GM18868 (cell line): Measurements from ENCODE around the gene JUP.

Experiments used
- ATAC-seq: cut with Tn5 transposase; IDR thresholded peaks from one replicate; pipeline ENCODE4 v1.9.1; 2021; ENCODE audit warnings: mild to moderate bottlenecking, moderate library complexity; ENCODE audit not compliant: unreplicated experiment

The JUP gene

DNA sequence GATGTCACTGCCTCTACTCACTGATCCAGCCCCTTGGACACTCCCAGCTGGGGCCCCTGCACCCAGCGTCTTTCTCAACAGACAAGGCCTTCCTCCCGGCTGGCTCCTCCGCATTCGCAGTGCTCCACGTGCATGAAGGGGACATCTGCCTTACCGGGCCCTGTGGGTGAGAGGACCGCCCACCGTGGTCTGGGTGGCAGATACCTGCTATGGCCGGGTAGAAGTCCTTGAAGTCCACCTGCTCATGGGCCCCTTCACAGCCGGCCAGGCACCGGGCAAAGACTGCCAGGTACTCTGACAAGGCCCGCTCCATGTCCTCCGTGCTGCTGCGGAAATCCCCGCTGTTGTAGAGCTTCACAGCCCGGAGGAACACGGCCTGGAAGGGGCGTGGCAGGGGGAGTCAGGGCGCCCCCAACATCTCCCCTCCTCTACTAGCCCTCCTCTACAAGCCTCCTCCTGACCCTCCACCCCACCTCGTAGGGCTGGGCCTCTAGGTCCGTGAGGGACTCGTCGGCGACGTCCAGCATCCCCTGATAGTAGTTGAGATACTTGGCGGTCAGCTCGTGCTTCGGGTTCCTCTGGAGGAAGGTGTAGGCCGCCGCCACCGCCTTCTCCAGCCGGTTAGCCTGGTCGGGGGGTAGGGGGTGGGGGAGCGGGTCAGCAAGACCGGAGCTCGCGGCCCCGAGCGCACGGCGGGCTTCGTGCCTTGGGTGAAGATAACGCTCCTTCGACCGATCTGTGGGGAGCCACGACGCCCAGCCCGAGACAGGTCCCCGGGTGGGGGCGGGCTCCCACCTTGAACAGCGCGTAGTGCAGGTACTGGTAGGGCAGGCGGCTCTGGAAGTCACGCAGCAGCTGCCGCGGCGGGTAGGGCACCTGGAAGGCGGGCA is 24.4 kb upstream of the JUP start:
- ATAC-seq = no peak

DNA sequence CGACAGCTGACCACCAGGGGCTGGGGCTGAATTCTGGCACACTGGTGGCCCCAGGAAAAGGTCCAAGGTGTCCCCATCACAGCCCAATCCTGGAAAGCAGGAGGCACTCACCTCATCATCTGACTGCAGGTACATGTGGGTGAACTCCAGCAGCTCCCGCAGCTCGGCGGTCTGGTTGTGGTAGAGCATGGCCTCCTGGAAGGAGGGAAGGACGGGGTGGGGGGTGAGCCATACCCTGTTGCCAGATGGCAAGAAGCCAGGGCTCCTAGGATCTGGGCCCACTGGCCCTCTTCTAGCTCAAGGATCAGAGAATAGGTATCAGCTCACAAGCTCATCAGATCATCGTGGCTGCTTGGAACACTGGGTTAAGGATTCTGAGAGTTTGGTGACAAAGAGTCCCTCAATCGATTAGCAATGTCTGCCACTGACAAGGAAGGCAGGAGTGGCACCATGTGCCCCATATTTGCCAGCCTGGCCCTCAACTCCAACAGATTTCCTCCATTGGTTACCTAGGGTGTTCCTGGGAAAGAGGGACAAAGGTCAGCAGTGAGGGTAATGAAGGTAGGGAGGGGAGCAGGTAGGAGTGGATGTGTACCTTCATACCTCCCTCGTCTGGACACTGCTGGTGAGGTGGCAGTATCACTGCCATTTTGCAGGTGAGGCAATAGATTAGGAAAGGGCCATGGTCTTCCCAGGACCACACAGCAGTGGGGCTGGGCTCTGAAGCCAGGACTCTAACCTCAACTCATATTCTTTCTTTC is 20.4 kb upstream of the JUP start:
- ATAC-seq = no peak

- ATAC-seq = no peak
Measured at GRCh38 chr17:41803049-41804020, 16.8 kb upstream of the JUP start.

DNA sequence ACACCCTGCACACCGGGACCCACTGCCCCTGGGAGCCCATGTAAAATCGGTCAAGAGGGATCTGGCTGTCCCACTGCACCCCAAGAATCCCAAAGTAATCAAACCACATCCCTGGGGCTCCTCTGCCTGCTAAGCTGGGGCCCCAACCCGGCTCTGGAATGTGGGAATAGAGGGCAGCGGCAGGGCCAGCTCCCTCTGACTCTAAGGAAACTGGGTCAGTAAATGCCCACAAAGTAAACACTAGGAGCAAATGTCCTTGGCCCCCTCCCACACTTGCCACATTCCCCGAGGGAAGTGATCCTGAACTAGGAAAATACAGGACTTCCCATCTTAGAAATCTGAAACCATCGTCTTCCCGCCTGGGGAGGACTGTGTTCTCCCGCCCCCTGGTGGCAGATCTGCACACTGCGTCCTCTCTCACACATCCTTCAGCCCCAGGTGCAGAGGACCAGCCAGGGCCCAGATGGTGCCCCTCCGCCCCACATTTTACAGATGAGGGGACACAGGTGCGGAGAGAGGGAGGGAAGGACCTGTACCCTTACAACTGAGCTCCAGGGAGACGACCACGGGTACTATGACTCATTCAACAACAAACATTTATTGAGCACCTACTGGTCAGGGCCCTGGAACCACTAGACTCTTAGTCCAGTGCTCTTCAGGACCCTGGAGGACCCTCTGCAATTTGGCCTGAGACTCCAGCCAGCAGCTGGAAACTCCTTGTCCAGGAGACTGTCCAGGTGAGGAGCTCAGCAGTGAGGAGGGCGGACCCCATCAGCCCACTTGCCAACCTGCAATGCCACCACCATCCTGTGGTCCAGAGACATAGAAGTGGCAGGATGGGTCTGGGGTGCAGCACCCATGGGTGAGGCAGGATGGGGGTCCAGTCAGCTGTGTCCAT is 15.1 kb upstream of the JUP start:
- no peak for ATAC-seq

DNA sequence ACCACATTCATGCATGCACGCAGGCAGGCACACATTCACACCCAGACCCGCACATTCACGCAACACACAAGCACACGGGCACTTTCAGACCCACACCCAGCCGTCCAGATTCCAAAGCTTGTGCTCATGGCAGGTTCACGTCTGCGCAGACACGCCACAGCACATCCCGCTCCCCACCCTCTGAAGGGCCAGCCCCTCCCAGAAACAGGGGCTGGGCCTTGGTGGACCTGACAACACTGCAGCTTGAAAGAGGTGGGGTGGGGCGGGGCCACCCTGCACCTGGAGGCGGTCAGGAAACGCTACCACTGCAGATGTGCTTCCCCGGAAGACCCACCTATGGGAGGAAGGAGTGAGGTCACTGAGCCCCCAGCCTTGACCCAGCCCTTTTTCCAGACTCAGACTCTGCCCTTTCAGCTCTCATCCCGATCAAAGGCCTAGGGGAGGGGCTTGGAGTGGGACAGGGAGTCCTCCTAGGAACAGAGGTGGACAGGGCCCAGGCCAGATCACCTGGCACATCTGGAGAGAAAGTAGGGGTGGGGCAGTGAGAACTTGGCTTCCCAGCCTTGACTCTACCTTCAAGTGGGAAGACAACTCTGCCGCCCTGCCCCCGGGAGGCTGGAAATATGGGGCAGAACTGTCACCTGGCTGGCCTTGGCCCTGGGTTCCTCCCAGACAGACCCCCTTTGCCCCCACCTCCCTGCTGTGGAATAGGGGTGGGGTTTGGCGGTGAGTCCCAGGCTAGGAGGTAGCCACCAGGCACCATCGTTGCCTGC is 14.3 kb upstream of the JUP start:
- no peak for ATAC-seq

DNA sequence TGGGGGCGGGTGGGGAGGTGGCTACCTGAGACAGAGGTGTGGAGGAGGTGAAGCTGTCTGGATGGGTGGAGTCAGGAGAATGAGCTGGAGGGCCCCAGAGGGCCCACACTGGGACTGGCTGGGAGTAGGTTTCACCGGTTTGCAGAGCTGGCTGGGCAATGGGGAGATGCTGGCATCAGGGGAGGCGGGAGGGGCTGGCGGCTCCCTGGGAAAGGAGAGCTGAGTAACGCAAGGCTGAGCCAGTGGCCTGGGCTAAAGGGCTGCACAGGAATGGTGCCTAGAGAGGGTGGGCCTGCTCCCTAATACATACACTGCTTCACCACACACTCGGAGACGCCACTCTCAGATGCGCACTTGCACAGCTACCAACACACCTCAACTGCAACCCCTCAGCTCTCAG is 12.9 kb upstream of the JUP start:
- ATAC-seq = no peak

GRCh38 chr17:41797377-41797776 is 10.9 kb upstream of the JUP start:
- ATAC-seq = no peak

DNA sequence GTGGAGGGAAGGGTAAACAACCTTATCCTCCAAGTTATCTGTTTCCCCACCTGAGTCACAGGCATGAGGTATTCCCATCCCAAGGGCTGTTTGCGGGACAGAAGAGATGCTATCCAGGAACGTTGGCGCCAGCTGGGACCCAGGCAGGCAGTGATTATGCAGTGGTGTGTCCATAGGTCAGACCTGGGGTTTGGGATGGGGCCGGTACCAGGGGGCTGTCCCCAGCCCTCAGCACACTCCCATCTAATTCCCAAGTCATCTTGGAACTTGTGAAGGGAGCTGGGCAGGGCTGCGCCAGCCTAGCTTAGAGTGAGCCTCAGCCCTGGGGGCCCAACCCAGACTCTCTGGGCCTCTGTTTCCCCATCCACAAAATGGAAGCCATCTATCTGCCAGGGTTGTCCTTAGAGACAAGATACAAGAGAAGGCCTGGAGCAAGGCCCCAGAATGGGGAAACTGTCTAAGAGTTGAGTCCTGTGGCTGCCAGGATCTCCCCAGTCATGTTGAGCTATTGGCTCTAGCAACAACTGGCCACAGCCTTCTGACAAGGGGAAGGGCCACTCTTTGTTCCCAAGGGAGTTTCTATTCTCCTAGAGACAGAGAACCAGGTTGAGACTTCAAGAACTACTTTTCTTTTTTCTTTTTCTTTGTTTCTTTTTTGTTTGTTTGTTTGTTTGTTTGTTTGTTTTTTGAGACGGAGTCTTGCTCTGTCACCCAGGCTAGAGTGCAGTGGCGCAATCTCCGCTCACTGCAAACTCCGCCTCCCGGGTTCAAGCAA is 9.8 kb upstream of the JUP start:
- no peak for ATAC-seq

DNA sequence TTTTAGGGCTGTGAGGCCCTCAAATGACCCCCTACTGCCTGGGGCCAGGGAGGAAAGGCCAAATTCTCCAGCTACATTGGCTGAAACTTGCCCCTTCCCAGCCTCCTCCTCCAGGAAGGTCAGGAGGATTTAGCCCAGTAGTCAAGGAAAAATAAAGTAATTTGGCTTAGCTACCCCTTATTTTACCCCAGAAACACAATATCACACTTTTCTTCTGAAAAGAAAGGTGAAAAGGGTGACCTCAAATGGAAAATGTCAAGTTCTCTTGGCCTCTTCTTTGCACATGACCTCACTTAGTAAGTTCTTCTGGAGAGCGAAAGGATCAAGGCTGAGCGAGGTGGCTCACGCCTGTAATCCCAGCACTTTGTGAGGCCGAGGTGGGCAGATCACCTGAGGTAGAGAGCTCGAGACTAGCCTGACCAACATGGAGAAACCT is 8.0 kb upstream of the JUP start:
- no peak for ATAC-seq

GRCh38 chr17:41793784-41794539 is 7.5 kb upstream of the JUP start:
- no peak for ATAC-seq

GRCh38 chr17:41792845-41793783 is 6.6 kb upstream of the JUP start:
- no peak for ATAC-seq

DNA sequence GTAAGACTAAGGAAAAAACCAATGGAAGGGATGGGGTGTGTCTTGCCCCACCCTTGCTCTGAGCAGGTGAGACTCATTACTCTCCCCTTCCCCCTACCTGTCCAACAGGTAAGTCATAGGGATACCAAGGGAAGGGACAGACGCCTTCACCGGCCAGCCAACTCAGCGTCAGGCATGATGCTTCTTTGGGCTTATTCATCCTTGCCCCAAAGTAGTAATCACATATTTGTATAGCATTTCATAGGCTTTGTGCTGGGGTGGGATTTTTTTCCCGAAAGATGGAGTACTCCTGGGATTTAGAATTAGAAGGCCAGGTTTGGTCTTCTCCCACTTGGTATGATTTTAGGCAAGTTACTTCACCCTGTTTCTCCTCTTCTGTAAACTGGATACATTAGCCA is 509 bp upstream of the JUP start:
- no peak for ATAC-seq

GRCh38 chr17:41785859-41786226 is 668 bp downstream of the JUP start:
- no peak for ATAC-seq

GRCh38 chr17:41785091-41785858 is 1.2 kb downstream of the JUP start:
- ATAC-seq = no peak

- ATAC-seq = no peak
Measured at GRCh38 chr17:41784207-41784744, 2.2 kb downstream of the JUP start.

GRCh38 chr17:41782142-41782541 is 4.4 kb downstream of the JUP start:
- no peak for ATAC-seq
